CMK (cell line): Measurements from ENCODE around the gene CENPP.

ENCODE experiments used
- DNase-seq: peaks from one replicate; pipeline ENCODE4 v3.0.0-alpha.2; 2010; ENCODE audit warnings: low read depth

CENPP gene

DNA sequence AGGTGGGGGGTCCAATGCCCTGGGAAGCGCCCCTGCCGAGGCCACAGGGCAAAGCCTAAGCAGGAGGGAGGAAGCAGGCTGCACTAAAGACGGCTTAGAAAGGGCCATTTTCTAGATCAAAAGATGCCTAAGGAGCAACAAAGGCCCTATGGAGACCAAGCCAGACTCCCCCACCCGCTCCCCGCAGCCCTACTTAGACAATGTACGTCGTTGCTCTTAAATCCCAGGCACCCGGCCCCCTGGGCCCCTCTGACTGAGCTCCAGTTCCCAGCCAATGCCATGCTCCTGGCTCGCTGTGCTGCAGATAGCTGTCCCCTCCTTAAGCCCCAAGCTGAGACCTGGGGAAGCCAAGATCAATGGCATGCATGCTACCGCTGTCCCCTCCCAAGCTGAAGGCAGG, 333.8 kb downstream of the CENPP start:
- no peak for DNase-seq

- no peak for DNase-seq
Observed at GRCh38 chr9:92660266-92660665, 334.5 kb downstream of the CENPP start.

DNA sequence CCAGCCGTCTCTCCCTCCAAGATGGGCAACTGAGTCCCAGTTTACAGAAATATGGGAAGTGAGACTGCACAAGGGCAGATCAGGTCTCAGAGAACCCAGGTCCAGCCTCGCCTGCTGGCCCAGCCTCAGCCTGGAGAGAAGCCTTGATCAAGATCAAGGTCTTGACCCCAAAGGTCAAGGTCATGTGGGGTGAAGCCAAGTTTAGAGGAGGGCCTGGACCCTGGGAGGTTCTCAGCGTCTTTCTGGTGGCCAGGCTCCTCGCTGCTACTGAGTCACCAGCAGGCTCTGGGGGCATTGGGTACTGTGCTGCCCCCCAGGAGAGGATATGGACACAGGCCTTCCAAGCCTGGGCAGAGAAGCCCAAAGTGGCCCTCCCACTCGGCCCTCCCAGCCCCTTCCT, 335.4 kb downstream of the CENPP start:
- DNase-seq: no peak

DNA sequence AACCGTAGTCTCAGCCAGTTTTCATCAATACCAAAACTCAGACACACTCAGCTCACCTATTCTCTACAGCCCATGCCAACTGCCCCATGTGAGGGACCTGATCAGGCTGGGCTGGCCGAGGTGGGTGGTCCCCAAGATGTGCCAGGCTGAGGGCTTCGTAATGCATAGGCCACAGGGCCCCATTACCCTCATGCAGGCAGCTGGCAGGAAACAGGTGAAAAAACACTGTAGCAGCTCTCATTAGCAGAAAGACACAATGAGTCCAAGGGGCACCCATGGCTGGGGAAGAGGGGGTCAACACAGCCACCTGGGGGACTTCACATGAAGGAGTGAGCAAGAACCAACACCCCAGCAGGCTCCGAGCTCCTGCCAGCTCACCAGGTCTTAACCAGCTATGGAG, 336.0 kb downstream of the CENPP start:
- no peak for DNase-seq

- DNase-seq: no peak
Observed at GRCh38 chr9:92663126-92663525, 337.4 kb downstream of the CENPP start.

- DNase-seq: no peak
Observed at GRCh38 chr9:92663951-92664350, 338.2 kb downstream of the CENPP start.

DNA sequence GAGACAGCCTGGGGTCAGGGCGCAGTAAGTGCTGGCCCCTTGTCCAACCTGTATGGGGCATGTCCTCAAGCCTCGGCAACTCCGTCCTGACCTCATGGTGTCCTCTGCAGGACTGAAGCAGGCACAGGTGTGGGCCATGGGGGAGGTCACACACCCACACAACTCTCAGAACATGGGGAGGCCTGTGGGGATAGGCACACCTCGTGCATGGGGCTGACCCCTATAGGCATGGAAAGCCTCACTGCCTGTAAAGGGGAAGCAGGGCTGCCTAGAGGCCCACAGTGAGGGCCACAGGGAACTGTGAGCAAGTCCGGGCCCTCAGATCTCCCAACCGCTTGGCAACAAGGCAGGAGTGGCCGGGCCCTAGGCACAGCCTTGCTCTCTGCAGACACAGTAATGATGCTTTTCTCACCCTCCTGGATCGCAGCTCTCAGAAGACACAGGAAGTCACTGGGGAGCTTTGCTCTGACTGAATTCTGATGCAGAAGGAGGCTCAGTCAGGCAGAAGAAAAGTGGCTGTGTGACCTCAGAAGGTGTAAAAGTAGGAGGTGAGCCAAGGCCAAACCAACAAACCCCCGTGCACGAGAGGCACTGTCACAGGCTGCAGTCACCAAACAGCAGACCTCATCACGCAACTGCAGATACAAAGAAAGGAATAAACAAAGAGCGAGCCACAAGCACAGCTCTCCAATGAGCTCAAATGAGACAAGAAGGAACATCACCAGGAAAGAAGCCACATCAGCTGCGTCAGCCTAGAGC, 338.8 kb downstream of the CENPP start:
- DNase-seq: no peak

- DNase-seq: no peak
Observed at GRCh38 chr9:92665836-92666235, 340.1 kb downstream of the CENPP start.

DNA sequence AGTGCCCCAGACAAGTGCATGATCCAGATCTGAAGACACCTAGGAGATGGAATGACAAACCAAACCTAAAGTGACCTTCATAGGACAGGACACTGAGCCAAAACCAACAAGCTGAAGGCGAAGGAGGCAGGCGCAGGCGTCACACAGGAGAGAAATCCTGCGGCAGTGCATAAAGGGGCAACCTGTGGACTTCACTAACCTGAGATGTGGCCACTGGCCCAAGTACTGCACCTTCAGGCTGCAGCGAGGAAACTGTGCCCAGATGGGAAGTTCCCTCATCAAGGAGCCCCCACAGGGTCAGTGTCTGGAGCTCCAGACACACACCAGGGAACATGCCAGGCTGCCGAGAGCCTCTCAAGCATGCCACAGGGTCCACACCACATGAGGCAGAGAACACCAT, 340.5 kb downstream of the CENPP start:
- DNase-seq: no peak

DNA sequence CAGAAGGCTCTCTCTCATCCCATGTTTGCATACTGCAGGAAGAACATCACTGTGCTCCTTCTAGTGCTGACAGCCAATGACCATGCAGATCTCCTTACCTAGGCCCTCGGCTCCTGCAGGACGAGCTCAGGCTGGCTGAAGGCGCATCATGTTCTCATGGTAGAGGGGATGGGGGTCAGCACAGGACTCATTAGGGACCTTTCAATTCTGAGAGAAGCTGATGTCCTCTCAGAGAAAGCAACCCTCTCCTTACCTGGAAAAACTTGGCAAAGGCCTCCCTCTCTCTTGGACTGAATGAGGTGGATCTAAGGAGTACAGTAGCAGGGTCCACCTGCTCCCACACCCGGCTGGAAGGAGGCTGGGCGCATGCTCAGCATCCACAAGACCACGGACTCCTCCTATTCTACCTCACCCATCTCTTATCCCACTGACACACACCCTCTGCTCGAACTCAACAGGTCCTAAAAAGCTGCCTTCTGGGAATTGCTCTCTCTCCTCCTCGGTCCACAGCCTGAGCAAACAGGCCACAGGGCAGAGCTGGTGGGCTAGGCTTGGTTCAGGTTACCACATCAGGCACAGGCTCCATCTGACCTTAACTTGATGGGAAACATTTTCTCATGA, 341.3 kb downstream of the CENPP start:
- DNase-seq: no peak

DNA sequence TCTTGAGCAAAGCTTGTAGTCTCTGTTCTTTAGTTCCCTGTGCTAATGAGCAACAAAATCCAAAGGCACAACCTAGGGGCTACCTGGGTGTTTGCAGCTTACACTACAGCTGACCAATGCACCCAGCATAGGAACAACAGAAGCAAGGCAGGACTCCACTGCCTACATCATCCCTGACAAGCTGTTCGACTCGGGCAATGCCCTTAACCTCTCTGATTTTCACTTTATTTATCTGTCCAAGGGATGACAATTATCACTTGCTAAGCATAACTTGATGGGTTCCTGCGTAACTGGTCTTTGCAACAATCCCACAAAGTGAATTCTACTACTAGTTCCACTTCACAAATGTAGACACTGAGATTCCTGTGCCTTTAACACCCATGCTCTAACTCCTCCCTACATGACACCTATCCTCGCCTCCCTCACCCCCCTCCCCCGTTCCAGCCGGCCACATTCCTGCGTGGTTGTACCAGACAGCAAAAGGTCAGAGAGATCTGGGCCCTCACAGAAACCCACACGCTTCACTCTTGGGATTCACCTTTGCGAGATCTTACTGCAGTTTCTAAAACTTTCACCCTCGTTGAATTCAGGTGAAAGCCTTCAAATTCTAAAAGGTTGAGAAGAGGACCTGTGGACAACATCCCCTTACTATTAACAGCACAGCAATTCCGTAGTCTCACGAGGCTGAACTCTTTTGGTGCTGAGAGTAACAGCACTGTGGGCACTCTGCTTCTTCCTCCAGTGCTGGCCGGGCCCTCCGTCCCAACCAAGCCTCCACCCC, 343.2 kb downstream of the CENPP start:
- no peak for DNase-seq

GRCh38 chr9:92669527-92669889, 343.8 kb downstream of the CENPP start:
- no peak for DNase-seq
